ENCODE measurements around the gene CCDC183.

- TF ChIP-seq POLR2AphosphoS5 (IDR thresholded peaks at IDR 0.05; ENCODE audit: low read depth, low read length) (no peak), TAF1 (IDR thresholded peaks at IDR 0.05; ENCODE audit: borderline replicate concordance, low read depth, low read length) (no peak), POLR2A (IDR thresholded peaks at IDR 0.05; ENCODE audit: low read depth, low read length) (no peak)
These were observed 52.4 kb downstream of the CCDC183 start for GRCh38 chr9:136848393-136849037.

All from GM12892 (cell line).